Gastroesophageal sphincter (tissue), 3 donors: ENCODE measurements around the gene DGKI.

Source experiments
- EP300 ChIP-seq: sonication (generic); formaldehyde crosslinking; IDR thresholded peaks from one replicate; pipeline ENCODE4 v1.6.1; 2017; ENCODE audit warnings: antibody characterized with exemption, mild to moderate bottlenecking
- POLR2A ChIP-seq, 2 donors: fragments of 450-650 bp; IDR thresholded peaks; one replicate each; pipeline ENCODE4 v1.6.1; 2017; ENCODE audit warnings: antibody characterized with exemption in 2 of 2, mild to moderate bottlenecking in 2 of 2, moderate library complexity in 1 of 2
- TF ChIP-seq, protein P1 (sequence below), 4 experiments: fragments of 200-600 bp in 2 of 4; fragments of 450-650 bp in 2 of 4; sonication (generic) in 1 of 4; IDR thresholded peaks; one replicate each; pipeline ENCODE4 v1.5.1; 2017 to 2019; ENCODE audit warnings: antibody characterized with exemption in 4 of 4, mild to moderate bottlenecking in 2 of 4, moderate library complexity in 2 of 4

DNA sequence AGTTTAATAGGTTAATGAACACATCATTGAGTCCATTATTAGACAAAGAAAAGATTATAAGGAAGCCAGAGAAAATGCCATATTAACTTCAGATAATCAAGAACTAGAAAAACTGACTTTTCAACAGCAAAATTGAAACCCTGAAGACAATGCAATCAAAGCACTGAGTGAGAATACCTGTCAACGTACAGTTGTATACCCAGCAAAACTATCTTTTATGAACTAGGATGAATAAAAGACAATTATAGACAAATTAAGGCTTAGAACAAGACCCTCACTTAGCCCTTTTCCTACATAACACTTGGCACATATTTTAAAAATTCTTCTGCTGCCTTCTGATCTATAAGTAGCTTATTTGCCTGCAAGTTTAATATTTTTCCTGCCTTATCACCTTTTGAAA, 19.0 kb upstream of the DGKI start:
- no peak for TF ChIP-seq POLR2A (IDR thresholded peaks at IDR 0.05)
- TF ChIP-seq, protein P1, sequence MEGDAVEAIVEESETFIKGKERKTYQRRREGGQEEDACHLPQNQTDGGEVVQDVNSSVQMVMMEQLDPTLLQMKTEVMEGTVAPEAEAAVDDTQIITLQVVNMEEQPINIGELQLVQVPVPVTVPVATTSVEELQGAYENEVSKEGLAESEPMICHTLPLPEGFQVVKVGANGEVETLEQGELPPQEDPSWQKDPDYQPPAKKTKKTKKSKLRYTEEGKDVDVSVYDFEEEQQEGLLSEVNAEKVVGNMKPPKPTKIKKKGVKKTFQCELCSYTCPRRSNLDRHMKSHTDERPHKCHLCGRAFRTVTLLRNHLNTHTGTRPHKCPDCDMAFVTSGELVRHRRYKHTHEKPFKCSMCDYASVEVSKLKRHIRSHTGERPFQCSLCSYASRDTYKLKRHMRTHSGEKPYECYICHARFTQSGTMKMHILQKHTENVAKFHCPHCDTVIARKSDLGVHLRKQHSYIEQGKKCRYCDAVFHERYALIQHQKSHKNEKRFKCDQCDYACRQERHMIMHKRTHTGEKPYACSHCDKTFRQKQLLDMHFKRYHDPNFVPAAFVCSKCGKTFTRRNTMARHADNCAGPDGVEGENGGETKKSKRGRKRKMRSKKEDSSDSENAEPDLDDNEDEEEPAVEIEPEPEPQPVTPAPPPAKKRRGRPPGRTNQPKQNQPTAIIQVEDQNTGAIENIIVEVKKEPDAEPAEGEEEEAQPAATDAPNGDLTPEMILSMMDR (IDR thresholded peaks at IDR 0.05) = no peak
- TF ChIP-seq EP300 = no peak
